Fibroblast of lung (primary cell): ENCODE data around the gene STC2.

ENCODE experiments used
- EZH2 ChIP-seq: IDR thresholded peaks from 2 replicates; pipeline ENCODE4 v1.5.1; 2012; ENCODE audit warnings: low read length, control low read depth, mild to moderate bottlenecking; ENCODE audit errors: missing control alignments
- TF ChIP-seq, protein P1 (sequence below), 2 donors: IDR thresholded peaks in 1 of 2; conservative IDR thresholded peaks in 1 of 2; 1 replicate in 1 of 2; 2 replicates in 1 of 2; pipeline ENCODE4 v1.5.1; 2011 to 2012; ENCODE audit warnings: low read length in 2 of 2, control low read depth in 1 of 2, inconsistent platforms in 1 of 2, low read depth in 1 of 2, mild to moderate bottlenecking in 1 of 2

GRCh38 chr5:173371400-173371799 lies 43.2 kb upstream of the STC2 start:
- TF ChIP-seq, protein P1, sequence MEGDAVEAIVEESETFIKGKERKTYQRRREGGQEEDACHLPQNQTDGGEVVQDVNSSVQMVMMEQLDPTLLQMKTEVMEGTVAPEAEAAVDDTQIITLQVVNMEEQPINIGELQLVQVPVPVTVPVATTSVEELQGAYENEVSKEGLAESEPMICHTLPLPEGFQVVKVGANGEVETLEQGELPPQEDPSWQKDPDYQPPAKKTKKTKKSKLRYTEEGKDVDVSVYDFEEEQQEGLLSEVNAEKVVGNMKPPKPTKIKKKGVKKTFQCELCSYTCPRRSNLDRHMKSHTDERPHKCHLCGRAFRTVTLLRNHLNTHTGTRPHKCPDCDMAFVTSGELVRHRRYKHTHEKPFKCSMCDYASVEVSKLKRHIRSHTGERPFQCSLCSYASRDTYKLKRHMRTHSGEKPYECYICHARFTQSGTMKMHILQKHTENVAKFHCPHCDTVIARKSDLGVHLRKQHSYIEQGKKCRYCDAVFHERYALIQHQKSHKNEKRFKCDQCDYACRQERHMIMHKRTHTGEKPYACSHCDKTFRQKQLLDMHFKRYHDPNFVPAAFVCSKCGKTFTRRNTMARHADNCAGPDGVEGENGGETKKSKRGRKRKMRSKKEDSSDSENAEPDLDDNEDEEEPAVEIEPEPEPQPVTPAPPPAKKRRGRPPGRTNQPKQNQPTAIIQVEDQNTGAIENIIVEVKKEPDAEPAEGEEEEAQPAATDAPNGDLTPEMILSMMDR (conservative IDR thresholded peaks at IDR 0.05 in 1 of 2, IDR thresholded peaks at IDR 0.05 in 1 of 2; ENCODE audit: low read depth in 1 of 2, low read length in 2 of 2), result no peak
- TF ChIP-seq EZH2, result no peak
